Mesendoderm (in vitro differentiated cells): ENCODE measurements around the gene DHX35.
A peak's percentile ranks its signal among the peaks of the same experiment; 100 is the strongest.

ENCODE experiments used
- DNase-seq: peaks from one replicate; pipeline ENCODE4 v3.0.0; 2013
- H2AK5ac ChIP-seq: 2 replicates; pipeline ENCODE4 v1.6.1; 2013; ENCODE audit warnings: low read length, inconsistent platforms
- H2BK120ac ChIP-seq: 2 replicates; pipeline ENCODE4 v1.6.1; 2013; ENCODE audit warnings: low read depth, mild to moderate bottlenecking, low read length, moderate library complexity, mixed read lengths
- H2BK15ac ChIP-seq: replicated peaks from 2 replicates; pipeline ENCODE4 v1.6.1; 2013; ENCODE audit warnings: low read depth, mild to moderate bottlenecking, moderate library complexity
- H2BK5ac ChIP-seq: 2 replicates; pipeline ENCODE4 v1.6.1; 2013; ENCODE audit warnings: low read length, inconsistent platforms
- H3K18ac ChIP-seq: 2 replicates; pipeline ENCODE4 v1.6.1; 2013; ENCODE audit warnings: mild to moderate bottlenecking, low read length, mixed read lengths
- H3K23ac ChIP-seq: one replicate; pipeline ENCODE4 v1.6.1; 2013; ENCODE audit warnings: low read length
- H3K27ac ChIP-seq: 2 replicates; pipeline ENCODE4 v1.5.1; 2013; ENCODE audit warnings: low read depth, mild to moderate bottlenecking, inconsistent platforms, low read length, moderate library complexity
- H3K27me3 ChIP-seq: 2 replicates; pipeline ENCODE4 v1.6.1; 2013; ENCODE audit warnings: low read length, control low read depth, mild to moderate bottlenecking, inconsistent platforms; ENCODE audit not compliant: insufficient read depth, poor library complexity
- H3K36me3 ChIP-seq: 2 replicates; pipeline ENCODE4 v1.6.1; 2013; ENCODE audit warnings: low read length, inconsistent platforms; ENCODE audit not compliant: control insufficient read depth, insufficient read depth
- H3K4ac ChIP-seq: one replicate; pipeline ENCODE4 v1.6.1; 2013; ENCODE audit warnings: low read depth, mild to moderate bottlenecking, low read length, moderate library complexity
- H3K4me1 ChIP-seq: 2 replicates; pipeline ENCODE4 v1.6.1; 2013; ENCODE audit warnings: low read depth, low read length, inconsistent platforms; ENCODE audit not compliant: control insufficient read depth
- H3K4me2 ChIP-seq: 2 replicates; pipeline ENCODE4 v1.6.1; 2013; ENCODE audit warnings: low read length
- H3K4me3 ChIP-seq: 2 replicates; pipeline ENCODE4 v1.5.1; 2013; ENCODE audit warnings: mild to moderate bottlenecking, low read length
- H3K56ac ChIP-seq: one replicate; pipeline ENCODE4 v1.6.1; 2013; ENCODE audit warnings: low read length
- H3K79me1 ChIP-seq: 2 replicates; pipeline ENCODE4 v1.6.1; 2013; ENCODE audit warnings: low read length, inconsistent platforms
- H3K79me2 ChIP-seq: 2 replicates; pipeline ENCODE4 v1.6.1; 2013; ENCODE audit warnings: mild to moderate bottlenecking, low read length; ENCODE audit not compliant: control insufficient read depth, insufficient read depth
- H3K9ac ChIP-seq: 2 replicates; pipeline ENCODE4 v1.6.1; 2013; ENCODE audit warnings: low read length, inconsistent platforms
- H4K5ac ChIP-seq: one replicate; pipeline ENCODE4 v1.6.1; 2013; ENCODE audit warnings: low read length
- H4K8ac ChIP-seq: one replicate; pipeline ENCODE4 v1.6.1; 2013; ENCODE audit warnings: low read depth, mild to moderate bottlenecking, control low read depth, low read length, moderate library complexity
- WGBS: extraction: QIAGEN DNeasy Blood & Tissue Kit; methylation state at CpG from one replicate; pipeline ENCODE4 v1.1.7; 2013; ENCODE audit warnings: low lambda C conversion rate, missing lambda C conversion rate; ENCODE audit not compliant: insufficient coverage; ENCODE audit errors: extremely low coverage; 5-methylcytosine and 5-hydroxymethylcytosine counted together

DHX35 gene

DNA sequence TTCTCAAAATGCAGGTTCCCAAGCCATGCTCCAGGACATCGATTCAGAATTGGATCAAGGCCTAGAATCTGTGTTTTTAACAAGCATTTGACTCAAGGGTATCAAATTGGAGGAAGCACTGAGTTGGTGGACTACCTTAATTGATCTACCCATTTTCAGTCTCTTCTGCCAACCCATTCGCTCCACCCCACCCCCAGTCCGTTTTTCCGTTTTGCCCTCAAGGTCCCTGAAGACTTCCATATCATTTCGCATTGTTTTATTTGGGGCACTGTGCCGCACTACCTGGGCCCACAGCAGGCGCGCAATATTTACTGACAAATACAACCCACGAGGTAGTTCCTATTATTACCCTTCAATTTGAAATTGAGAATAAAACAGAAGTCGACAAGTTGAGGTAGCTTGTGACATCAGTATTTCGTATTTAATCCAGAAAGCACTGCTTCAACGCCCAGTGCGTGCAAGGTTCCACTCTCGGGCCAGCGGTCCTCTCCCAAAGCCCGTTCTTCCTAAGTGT, 557 bp upstream of the DHX35 start:
- no peaks in the 10 kb centered on the region for H3K36me3 ChIP-seq
- no peak overlapping the region for H2BK15ac ChIP-seq
- peak overlapping the region; percentile 64 for H4K5ac ChIP-seq
- H3K27me3 ChIP-seq: no peaks in the 10 kb centered on the region
- no peak overlapping the region for H3K18ac ChIP-seq
- H3K4me1 ChIP-seq: no peaks in the 10 kb centered on the region
- peak overlapping the region; percentile 17 for H4K8ac ChIP-seq
- no peak overlapping the region for H2BK120ac ChIP-seq
- H3K23ac ChIP-seq: no peak overlapping the region
- peaks cover 8% of the 10 kb centered on the region for H3K79me1 ChIP-seq
- no peak for DNase-seq
- H2BK5ac ChIP-seq: peak overlapping the region; percentile 78
- H3K4me3 ChIP-seq: peak overlapping the region; percentile 75
- H3K9ac ChIP-seq: peak overlapping the region; percentile 98
- H3K27ac ChIP-seq: no peak overlapping the region
- WGBS: no CpG with 5 or more reads among the region's 16 CpGs
- H3K4me2 ChIP-seq: peak overlapping the region; percentile 79
- H3K79me2 ChIP-seq: peaks cover 14% of the 10 kb centered on the region
- peak overlapping the region; percentile 98 for H3K56ac ChIP-seq
- no peak overlapping the region for H3K4ac ChIP-seq
- H2AK5ac ChIP-seq: no peak overlapping the region

DNA sequence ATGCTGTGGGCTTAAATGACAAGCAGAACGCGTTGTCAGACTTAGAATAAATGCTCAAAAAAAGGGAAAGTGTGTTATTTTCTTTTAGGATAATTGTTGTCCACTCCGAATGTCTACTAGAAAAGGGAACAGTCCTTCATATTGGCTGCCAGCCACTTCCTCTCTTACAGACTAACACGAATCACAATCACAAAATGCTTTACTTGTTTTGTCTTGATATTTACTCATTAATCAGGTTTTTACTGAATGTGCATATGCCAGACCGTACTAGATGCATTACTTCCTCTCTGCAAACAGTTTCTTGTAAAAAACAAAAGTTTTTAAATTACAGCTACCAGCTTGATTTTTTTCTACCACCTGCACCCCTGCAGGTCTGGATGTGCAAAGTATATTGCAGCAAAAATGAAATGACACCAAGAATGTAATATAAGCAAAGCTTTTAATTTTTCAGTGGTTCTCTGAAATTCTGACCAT, 821 bp downstream of the DHX35 start:
- H3K27me3 ChIP-seq: no peaks in the 10 kb centered on the region
- H2BK120ac ChIP-seq: no peak overlapping the region
- H3K4me2 ChIP-seq: peak overlapping the region; percentile 82
- no peak overlapping the region for H3K4ac ChIP-seq
- no peaks in the 10 kb centered on the region for H3K4me1 ChIP-seq
- H3K36me3 ChIP-seq: no peaks in the 10 kb centered on the region
- peak overlapping the region; percentile 65 for H3K4me3 ChIP-seq
- H2BK5ac ChIP-seq: no peak overlapping the region
- no peak overlapping the region for H4K5ac ChIP-seq
- no peak overlapping the region for H3K23ac ChIP-seq
- H3K18ac ChIP-seq: no peak overlapping the region
- H3K79me2 ChIP-seq: peaks cover 16% of the 10 kb centered on the region
- H3K79me1 ChIP-seq: peaks cover 16% of the 10 kb centered on the region
- no CpG with 5 or more reads among the region's 5 CpGs for WGBS
- H4K8ac ChIP-seq: no peak overlapping the region
- no peak for DNase-seq
- no peak overlapping the region for H2AK5ac ChIP-seq
- no peak overlapping the region for H3K27ac ChIP-seq
- peak overlapping the region; percentile 70 for H3K9ac ChIP-seq
- no peak overlapping the region for H2BK15ac ChIP-seq
- peak overlapping the region; percentile 97 for H3K56ac ChIP-seq

DNA sequence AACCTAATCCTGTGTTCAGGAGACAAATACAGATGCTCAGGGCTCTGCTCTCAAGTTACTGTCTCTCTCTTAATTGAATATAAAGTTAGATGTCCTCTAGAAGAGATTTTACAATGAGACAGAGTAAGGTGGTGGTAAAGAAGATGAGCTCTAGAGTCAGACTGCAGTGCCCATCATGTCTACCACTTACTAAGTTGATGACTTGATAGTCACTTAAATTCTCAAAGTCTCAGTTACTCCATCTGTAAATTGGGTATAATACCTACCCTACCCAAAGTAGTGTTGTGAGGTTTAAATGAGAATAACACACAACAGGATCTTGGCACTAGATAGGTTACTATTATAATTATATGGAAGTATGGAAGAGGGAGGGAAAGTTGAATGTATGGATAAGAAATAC, 1.6 kb downstream of the DHX35 start:
- no peak overlapping the region for H2BK15ac ChIP-seq
- no peak overlapping the region for H4K5ac ChIP-seq
- H2AK5ac ChIP-seq: no peak overlapping the region
- no peak overlapping the region for H3K23ac ChIP-seq
- no peak overlapping the region for H3K9ac ChIP-seq
- no peak overlapping the region for H3K27ac ChIP-seq
- no peak overlapping the region for H3K4ac ChIP-seq
- no peak overlapping the region for H2BK5ac ChIP-seq
- H3K4me1 ChIP-seq: no peaks in the 10 kb centered on the region
- peaks cover 17% of the 10 kb centered on the region for H3K79me1 ChIP-seq
- no peak overlapping the region for H3K56ac ChIP-seq
- no peak overlapping the region for H3K18ac ChIP-seq
- H3K27me3 ChIP-seq: no peaks in the 10 kb centered on the region
- no peak for DNase-seq
- no peak overlapping the region for H3K4me3 ChIP-seq
- no peak overlapping the region for H4K8ac ChIP-seq
- H2BK120ac ChIP-seq: no peak overlapping the region
- H3K79me2 ChIP-seq: peaks cover 16% of the 10 kb centered on the region
- H3K36me3 ChIP-seq: no peaks in the 10 kb centered on the region
- no peak overlapping the region for H3K4me2 ChIP-seq

DNA sequence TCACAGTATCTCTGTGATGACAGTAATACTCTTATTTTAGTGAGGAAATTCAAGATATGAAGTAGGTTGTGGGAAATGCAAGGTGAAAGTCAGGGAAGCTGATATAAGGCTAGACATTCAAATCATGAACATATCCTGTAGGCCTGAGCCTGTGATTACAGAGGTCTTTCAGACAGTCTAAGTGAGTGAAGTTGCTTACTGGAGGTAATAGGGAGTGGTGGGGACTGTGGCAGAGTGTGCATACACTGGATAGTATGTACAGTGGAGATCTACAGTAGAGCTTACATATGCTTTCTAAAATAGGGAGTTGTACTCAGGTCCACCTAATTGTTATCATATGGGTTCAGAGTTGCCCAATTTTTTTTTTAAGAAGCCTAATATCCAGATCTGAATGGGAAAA, 3.1 kb downstream of the DHX35 start:
- Histone ChIP-seq H3K27me3 (no peaks in the 10 kb centered on the region), H2BK15ac (no peak overlapping the region), H3K27ac (no peak overlapping the region), H4K8ac (no peak overlapping the region), H3K79me2 (peaks cover 16% of the 10 kb centered on the region), H3K18ac (no peak overlapping the region), H3K36me3 (no peaks in the 10 kb centered on the region), H3K4me2 (no peak overlapping the region), H3K9ac (no peak overlapping the region), H2BK120ac (no peak overlapping the region), H2BK5ac (no peak overlapping the region), H4K5ac (no peak overlapping the region), H3K4me3 (no peak overlapping the region), H3K79me1 (peaks cover 17% of the 10 kb centered on the region), H2AK5ac (no peak overlapping the region), H3K56ac (no peak overlapping the region), H3K4me1 (no peaks in the 10 kb centered on the region), H3K23ac (no peak overlapping the region), H3K4ac (no peak overlapping the region)
- DNase-seq: no peak

DNA sequence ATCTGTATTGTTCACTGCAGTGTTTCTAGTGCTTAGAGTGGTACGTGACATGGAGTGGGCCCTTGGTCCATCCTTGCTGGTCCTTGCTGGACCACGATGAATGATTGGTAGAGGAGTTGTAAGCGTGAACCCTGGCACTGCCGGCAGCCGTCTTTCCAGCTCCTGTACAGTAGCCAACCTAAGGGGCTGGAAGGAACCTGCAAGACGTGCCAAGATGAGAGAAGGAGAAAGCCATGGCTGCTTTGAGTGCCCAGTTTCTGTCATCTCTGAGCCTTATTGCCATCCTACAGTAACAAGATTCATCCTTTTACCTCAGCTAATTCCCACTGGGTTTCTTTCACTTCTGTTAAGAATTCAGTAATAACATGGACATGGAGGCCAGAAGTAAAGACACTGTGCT, 5.9 kb downstream of the DHX35 start:
- WGBS: no CpG with 5 or more reads among the region's 6 CpGs
- H3K36me3 ChIP-seq: no peaks in the 10 kb centered on the region

DNA sequence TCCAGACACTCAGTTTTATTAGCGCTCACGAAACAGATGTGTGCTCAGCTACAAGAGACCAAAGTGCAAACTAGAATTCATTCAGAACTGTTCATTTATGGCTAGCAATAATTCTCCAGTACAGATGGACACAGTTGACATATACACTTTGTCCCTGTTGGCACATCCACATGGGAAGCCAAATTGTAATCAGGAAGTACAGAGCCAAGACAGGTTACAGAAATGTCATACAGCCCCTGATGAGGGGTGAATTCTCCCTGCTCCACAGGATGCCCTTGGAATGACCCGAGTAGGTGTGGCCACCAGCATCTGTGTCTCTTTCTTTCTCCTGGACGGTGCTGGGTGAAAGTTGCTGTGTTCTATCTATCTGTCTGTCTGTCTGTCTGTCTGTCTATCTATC, 7.6 kb downstream of the DHX35 start:
- Histone ChIP-seq H2BK15ac (no peak overlapping the region), H3K36me3 (no peaks in the 10 kb centered on the region), H3K23ac (no peak overlapping the region), H2BK5ac (no peak overlapping the region), H3K27ac (no peak overlapping the region), H3K79me2 (peaks cover 8% of the 10 kb centered on the region), H3K4me3 (no peak overlapping the region), H2BK120ac (no peak overlapping the region), H3K27me3 (no peaks in the 10 kb centered on the region), H4K5ac (no peak overlapping the region), H3K4me2 (no peak overlapping the region), H3K4me1 (no peaks in the 10 kb centered on the region), H3K18ac (no peak overlapping the region), H2AK5ac (no peak overlapping the region), H4K8ac (no peak overlapping the region), H3K9ac (no peak overlapping the region), H3K56ac (no peak overlapping the region), H3K4ac (no peak overlapping the region), H3K79me1 (peaks cover 13% of the 10 kb centered on the region)
- no CpG with 5 or more reads among the region's 4 CpGs for WGBS
- no peak for DNase-seq

More for the DNA sequence above, 5.9 kb downstream of the DHX35 start:
- Histone ChIP-seq H3K79me1 (peaks cover 14% of the 10 kb centered on the region), H3K79me2 (peaks cover 10% of the 10 kb centered on the region), H3K4me2 (no peak overlapping the region), H3K4me3 (no peak overlapping the region), H3K4ac (no peak overlapping the region), H4K5ac (no peak overlapping the region), H2BK5ac (no peak overlapping the region), H3K27me3 (no peaks in the 10 kb centered on the region), H3K18ac (no peak overlapping the region), H3K27ac (no peak overlapping the region), H3K56ac (no peak overlapping the region), H3K4me1 (no peaks in the 10 kb centered on the region), H3K23ac (no peak overlapping the region), H3K9ac (no peak overlapping the region), H4K8ac (no peak overlapping the region), H2BK15ac (no peak overlapping the region), H2AK5ac (no peak overlapping the region), H2BK120ac (no peak overlapping the region)
- DNase-seq: no peak
